Central memory CD4-positive, alpha-beta T cell (primary cell): ENCODE measurements around the gene SLC17A8.
"Not testable (repeated sequence)": the region's sequence is repeated elsewhere in the genome, so short reads cannot be mapped to it uniquely, and the experiment has no call there.

ENCODE experiments used
- DNase-seq: peaks from one replicate; pipeline ENCODE4 v3.0.0; 2022

Gene SLC17A8

DNA sequence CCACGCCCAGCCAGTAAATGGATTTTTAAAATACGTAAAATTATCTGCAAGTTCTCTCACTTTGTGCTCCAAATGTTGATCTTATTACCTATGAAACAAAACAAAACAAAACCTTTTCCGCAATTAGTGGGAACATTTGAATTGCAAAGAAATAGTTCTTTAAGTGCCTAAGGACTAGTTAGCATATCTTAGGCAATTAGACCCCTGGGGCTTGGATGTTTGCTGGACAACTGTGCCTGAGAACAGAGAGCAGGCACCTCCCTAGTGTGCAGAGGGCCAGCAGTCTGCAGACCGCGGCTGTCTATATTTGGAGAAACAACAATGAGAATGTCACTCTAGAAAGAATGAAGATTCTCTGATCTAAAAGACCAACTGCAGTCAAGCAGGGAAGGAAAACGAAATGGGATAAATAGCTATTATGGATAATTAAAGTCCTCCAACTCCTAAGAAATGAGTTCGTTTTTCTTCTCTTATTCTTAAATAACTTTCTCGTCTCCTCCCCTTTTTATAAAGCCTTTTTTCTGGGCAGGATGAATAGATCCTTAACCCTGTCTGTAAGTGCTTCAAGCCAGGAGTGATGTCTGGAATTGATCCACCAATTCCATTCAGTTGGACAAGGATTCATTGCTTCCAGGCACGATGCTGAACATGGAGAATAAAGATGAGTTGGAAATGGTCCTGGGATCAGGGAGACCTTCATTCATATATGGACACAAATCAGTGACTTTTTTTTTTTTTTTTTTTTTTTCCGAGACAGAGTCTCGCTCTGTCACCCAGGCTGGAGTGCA, 16.2 kb downstream of the SLC17A8 start:
- DNase-seq = no peak

DNA sequence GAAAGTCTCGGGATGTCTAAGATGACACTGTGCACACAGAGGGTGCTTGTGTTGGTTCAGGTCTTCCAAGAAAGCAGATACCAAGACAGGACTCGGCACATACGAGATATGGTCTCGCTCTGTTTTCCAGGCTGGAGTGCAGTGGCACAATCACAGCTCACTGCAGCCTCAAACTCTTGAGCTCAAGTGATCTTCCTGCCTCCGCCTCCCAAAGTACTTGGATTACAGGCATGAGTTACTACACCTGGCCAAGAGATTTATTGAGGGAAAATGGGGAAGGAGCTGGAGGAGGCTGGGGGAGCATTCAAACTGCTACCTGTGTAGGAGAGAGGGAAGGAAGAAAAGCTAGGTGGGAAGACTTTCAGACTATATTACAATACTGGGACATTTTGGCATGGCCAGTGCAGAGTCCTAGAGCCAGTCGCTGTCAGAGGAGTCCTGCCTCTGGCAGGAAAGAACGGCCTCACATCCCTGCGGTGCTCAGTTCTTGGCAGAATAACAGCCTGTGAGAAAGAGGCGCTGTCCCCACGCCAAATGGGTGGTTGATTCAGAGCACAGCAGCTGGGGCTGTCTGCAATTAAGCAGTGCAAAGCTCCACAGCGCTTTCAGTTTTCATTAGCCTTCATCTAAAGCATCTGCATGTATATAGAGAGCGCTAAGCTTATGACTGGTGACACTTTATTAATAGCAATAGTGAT, 18.3 kb downstream of the SLC17A8 start:
- DNase-seq = no peak

DNA sequence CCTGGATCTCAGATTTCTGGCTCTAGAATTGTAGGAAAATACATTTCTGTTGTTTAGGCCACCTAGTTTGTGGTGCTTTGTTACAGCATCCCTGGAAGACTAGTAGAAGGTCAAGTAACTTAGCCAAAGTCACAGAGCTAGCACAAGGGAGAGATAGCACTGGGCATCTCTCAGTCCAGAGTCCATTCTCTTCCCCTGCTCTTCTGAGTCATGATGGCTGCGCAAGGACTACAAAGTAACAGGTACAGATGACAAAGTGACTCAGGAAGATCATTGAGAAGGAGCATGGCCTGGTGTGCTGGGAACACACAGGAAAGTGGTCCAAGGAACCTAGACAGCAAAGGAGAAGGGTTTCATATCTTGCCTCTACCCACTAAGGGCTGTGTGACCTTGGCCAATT, 19.3 kb downstream of the SLC17A8 start:
- DNase-seq = no peak

DNA sequence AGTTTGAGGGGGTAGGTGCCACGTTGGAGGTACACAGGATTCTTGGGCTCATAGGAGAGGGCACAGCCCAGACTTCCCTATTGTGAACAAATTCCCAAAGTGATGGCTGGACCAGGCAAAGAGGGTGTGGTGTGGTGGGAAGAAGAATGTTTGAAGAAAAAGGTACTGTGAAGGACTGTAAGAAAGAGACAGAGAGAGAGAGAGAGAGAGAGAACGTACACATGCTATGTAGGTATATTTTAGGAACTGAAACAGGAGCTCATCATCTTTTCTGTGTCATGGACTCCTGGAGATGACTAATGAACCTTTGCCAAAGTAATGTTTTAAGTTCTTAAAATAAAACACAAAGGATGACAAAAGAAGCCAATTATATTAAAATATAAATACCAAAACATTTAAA, 24.5 kb downstream of the SLC17A8 start:
- no peak for DNase-seq

- DNase-seq = no peak
Measured at GRCh38 chr12:100382338-100382737, 25.5 kb downstream of the SLC17A8 start.

DNA sequence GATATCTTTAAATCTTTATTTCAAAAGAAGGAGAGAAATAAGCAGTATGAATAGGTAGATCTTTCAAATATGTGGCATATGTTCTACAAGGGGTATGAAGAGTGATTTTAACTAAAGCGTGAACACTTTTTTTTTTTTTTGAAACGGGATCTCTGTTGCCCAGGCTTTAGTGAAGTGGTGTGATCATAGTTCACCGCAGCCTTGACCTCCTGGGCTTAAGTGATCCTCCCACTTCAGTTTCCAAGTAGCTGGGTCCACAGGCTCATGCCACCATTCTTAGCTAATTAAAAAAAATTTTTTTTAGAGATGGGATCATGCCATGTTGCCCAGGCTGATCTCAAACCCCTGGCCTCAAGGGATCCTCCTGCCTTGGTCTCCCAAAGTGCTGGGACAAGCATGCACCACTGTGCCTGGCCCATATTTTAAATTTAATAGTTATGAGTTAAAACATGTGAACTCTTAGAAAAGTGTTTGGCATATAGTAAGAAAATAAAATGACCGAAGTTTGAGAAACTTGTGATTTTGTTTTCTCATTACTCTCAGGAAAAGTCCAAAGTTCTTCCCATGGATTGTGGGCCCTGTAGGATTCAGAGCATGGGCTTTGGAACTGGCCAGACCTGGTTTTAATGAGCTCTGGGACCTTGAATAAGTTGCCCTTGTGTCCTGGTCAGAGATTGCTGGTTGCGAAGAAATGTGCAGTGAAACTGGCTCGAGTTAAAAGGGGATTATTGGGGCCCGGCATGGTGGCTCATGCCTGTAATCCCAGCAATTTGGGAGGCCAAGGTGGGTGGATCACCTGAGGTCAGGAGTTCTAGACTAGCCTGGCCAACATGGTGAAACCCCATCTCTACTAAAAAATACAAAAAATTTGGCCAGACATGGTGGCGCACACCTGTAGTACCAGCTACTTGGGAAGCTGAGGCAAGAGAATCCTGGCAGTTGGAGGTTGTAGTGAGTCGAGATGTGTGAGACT, 27.0 kb downstream of the SLC17A8 start:
- DNase-seq = no peak

- DNase-seq = no peak
Measured at GRCh38 chr12:100384559-100384935, 27.7 kb downstream of the SLC17A8 start.

- DNase-seq = no peak
Measured at GRCh38 chr12:100388382-100388781, 31.5 kb downstream of the SLC17A8 start.

DNA sequence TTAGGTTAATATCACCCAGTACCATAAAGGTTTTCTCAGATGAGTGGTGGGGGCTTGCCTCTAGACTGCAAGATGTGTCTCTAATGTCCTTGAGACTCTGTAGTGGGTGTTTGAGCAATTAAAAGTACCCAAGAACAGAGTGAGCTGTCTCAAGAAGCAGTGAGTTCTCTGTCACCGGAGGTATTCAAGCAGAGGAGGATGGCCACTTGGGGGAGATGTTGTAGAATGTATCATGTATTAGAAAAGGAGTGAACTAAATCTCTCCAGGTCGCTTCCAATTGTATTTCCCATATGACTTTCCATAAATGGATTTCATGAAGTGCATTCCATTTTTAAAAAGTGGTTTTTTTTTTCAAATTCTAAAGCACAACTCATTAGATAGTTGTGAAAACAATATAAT, 35.0 kb downstream of the SLC17A8 start:
- no peak for DNase-seq

DNA sequence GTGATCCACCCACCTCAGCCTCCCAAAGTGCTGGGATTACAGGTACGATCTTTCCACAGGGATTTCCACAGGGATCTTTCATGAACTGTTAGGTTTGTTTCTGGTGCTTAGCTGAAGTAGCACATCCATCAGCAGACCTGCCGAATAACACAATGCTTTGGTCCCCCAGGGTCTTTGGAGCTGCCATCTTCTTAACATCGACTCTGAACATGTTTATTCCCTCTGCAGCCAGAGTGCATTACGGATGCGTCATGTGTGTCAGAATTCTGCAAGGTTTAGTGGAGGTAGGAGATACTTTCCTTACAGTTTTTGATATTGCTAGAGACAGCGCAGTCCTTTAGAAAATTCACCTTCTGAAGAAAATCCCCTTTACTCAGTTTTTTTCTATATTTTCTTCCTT, 36.3 kb downstream of the SLC17A8 start:
- no peak for DNase-seq

DNA sequence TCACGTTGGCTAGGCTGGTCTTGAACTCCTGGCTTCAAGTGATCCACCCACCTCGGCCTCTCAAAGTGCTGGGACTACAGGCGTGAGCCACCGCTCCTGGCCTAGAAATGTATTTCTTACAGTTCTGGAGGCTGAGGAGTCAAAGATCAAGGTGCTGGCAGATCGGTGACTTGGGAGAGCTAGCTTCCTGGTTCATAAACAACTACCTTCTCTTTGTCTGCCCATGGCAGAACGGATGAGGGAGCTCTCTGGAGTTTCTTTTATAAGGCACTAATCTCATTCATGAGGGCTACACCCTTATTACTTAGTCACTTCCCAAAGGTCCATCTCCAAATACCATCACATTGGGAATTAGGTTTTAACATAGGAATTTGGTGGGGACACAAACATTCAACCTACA, 38.9 kb downstream of the SLC17A8 start:
- no peak for DNase-seq

DNA sequence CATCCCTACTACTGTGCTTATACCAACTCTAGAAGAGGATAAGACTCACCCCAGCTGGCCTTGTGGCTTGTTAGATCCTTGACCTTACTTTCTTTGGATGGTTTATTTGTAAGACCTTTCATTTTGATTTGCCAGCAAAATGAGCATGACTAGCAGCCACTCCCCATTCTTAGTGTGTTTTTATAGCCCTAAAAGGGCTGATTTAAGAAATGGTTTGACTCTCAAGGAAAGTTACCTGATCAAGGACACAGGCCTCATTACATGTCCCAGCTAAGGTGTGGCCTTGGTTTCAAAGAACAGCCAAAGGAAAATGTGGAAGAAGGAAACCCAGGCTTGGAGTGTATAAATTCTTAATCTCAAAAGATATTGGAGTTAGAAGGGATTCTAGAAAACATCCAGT, 41.4 kb downstream of the SLC17A8 start:
- DNase-seq = no peak

DNA sequence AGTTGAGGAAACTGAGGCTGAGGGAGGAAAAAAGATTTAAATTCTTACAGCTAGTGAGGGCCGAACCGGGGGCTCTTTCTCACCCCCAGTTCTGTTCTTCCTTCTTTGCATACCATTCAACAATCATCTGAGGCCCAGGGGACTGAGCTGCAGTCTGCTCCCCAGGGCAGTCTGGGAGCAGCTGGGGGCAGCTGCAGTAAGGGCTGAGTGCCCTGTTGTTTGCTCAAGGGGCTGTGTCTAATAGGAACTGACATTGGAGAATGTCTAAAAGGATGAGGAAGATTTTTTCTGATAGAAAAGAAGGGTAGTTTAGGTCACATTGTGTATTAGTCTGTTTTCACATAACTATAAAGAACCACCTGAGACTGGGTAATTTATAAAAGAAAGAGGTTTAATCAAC, 42.2 kb downstream of the SLC17A8 start:
- DNase-seq = no peak

- DNase-seq = no peak
Measured at GRCh38 chr12:100401660-100402059, 44.8 kb downstream of the SLC17A8 start.

GRCh38 chr12:100402763-100403162, 45.9 kb downstream of the SLC17A8 start:
- no peak for DNase-seq

GRCh38 chr12:100403446-100403845, 46.6 kb downstream of the SLC17A8 start:
- DNase-seq = no peak

DNA sequence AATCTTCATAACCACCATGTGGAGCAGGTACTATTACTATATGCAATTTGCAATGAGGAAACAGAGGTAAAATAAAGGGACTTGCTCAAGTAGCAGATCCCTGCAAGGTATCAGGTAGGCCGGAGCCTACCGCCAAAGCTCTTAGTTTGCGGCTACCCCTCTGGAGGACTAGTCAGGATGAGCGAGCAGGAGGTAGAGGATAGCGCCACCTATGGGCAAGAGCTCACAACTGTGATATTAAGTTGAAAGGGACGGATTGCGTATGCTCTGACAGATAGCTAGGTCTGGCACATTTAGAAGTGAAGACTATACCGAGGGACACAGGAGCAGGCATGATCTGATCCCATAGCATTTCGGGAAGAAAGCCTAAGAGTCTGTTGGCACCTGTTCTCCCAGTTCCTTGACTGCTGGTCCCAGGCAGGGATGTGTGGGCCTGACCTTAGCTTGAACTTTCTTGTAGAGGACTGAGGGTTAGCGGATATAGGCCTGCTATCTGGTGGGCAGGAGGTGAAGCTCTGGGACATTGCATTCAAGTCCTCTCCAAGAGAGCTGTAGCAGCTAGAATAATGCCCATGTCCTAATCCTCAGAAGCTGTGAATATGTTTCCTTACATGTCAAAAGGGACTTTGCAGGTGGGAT, 48.0 kb downstream of the SLC17A8 start:
- DNase-seq = no peak

GRCh38 chr12:100413001-100413400, 56.1 kb downstream of the SLC17A8 start:
- no peak for DNase-seq

DNA sequence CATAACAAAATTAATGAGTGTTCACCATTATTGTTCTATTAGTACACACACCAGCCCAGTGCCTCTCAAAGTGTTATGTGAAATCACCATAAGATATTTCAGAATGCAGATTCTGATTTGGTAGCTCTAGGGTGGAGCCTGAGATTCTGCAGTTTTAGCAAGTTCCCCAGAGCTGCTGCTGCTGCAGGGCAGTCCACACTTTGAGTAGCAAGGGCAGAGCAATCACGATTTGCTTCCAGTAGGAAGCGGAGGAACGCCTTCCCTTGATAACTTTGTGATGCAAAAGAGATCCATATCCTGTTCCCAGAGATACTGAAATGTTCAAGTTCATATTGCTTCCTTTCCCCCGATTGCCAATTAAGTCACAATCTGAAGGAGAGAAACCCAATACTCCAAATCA, 57.9 kb downstream of the SLC17A8 start:
- DNase-seq = no peak

DNA sequence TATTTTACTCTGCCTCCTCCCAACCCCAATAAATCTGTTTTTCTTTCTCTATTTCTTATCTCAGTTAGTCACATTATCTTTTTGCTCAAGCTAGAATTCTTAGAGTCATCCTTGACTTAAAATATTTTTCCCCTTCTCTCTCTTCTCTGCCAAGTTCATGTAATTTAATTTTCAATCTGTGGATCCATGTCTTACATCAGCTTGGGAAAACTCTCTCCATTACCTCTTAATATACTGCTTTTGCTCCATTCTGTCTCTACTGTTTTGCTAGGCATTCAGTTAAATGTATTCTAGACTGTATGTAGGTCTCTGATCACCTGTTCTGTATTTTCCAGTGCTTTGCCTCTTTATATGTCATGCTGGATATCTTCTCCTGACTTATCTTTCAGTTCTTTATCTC, 65.8 kb downstream of the SLC17A8 start:
- no peak for DNase-seq

- DNase-seq = no peak
Measured at GRCh38 chr12:100426145-100426544, 69.3 kb downstream of the SLC17A8 start.

- DNase-seq = no peak
Measured at GRCh38 chr12:100427078-100427477, 70.2 kb downstream of the SLC17A8 start.

DNA sequence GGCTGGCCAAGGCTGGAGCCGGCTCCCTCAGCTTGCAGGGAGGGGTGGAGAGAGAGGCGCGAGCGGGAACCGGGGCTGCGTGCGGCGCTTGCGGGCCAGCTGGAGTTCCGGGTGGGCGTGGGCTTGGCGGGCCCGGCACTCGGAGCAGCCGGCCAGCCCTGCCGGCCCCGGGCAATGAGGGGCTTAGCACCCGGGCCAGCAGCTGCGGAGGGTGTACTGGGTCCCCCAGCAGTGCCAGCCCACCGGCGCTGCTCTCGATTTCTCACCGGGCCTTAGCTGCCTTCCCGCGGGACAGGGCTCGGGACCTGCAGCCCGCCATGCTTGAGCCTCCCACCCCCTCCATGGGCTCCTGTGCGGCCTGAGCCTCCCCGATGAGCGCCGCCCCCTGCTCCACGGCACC, 73.4 kb downstream of the SLC17A8 start:
- not testable (repeated sequence) for DNase-seq
